Loucy (cell line): Measurements from ENCODE around the gene TAAR2.

Experiments
- H2AFZ ChIP-seq: fragments of 200-600 bp; sonication (generic); 2 replicates; pipeline ENCODE4 v1.6.0; 2016; ENCODE audit warnings: antibody characterized with exemption, mild to moderate bottlenecking, low read length, moderate library complexity
- H3F3A ChIP-seq: fragments of 200-600 bp; 2 replicates; pipeline ENCODE4 v1.6.0; 2016; ENCODE audit warnings: antibody characterized with exemption, low read depth, mild to moderate bottlenecking
- H3K27me3 ChIP-seq: fragments of 200-600 bp; sonication (generic); 2 replicates; pipeline ENCODE4 v1.6.1; 2014; ENCODE audit warnings: low read length, mild to moderate bottlenecking; ENCODE audit not compliant: insufficient read depth, poor library complexity, severe bottlenecking
- H3K36me3 ChIP-seq: fragments of 200-600 bp; sonication (generic); 2 replicates; pipeline ENCODE4 v1.6.1; 2016; ENCODE audit warnings: low read length; ENCODE audit not compliant: insufficient read depth
- H3K4me1 ChIP-seq: fragments of 200-600 bp; sonication (generic); 2 replicates; pipeline ENCODE4 v1.5.1; 2014; ENCODE audit warnings: low read length, mild to moderate bottlenecking; ENCODE audit not compliant: insufficient read depth, poor library complexity, severe bottlenecking
- H3K4me2 ChIP-seq: fragments of 200-600 bp; sonication (generic); 2 replicates; pipeline ENCODE4 v1.6.0; 2014; ENCODE audit warnings: antibody characterized with exemption, low read length, low read depth, mild to moderate bottlenecking; ENCODE audit not compliant: poor library complexity, severe bottlenecking
- H3K4me3 ChIP-seq: fragments of 200-600 bp; sonication (generic); 2 replicates; pipeline ENCODE4 v1.5.1; 2014; ENCODE audit warnings: low read length, mild to moderate bottlenecking, mixed read lengths; ENCODE audit not compliant: poor library complexity, severe bottlenecking
- H3K79me2 ChIP-seq: fragments of 200-600 bp; sonication (generic); 2 replicates; pipeline ENCODE4 v1.6.1; 2014; ENCODE audit warnings: low read length; ENCODE audit not compliant: insufficient read depth
- H3K9ac ChIP-seq: fragments of 200-600 bp; sonication (generic); 2 replicates; pipeline ENCODE4 v1.6.0; 2014; ENCODE audit warnings: mild to moderate bottlenecking, low read depth, low read length, moderate library complexity; ENCODE audit not compliant: poor library complexity, severe bottlenecking
- H3K9me2 ChIP-seq: fragments of 200-600 bp; sonication (generic); replicated peaks from 2 replicates; pipeline ENCODE4 v1.6.1; 2016; ENCODE audit warnings: low read depth, low read length, mixed read lengths
- H3K9me3 ChIP-seq: fragments of 200-600 bp; sonication (generic); 2 replicates; pipeline ENCODE4 v1.6.1; 2014; ENCODE audit warnings: mild to moderate bottlenecking, antibody characterized with exemption, low read length, low read depth; ENCODE audit not compliant: insufficient read depth
- H4K20me1 ChIP-seq: fragments of 200-600 bp; sonication (generic); 2 replicates; pipeline ENCODE4 v1.6.0; 2014; ENCODE audit warnings: antibody characterized with exemption, low read length, mild to moderate bottlenecking; ENCODE audit not compliant: insufficient read depth, poor library complexity, severe bottlenecking
- CTCF ChIP-seq: fragments of 200-600 bp; sonication (generic); conservative IDR thresholded peaks from 2 replicates; pipeline ENCODE4 v1.5.1; 2014; ENCODE audit warnings: mild to moderate bottlenecking, antibody characterized with exemption, low read length
- EZH2phosphoT487 ChIP-seq: fragments of 200-600 bp; IDR thresholded peaks from 2 replicates; pipeline ENCODE4 v1.6.1; 2018; ENCODE audit warnings: antibody characterized with exemption, mild to moderate bottlenecking, moderate library complexity, borderline replicate concordance

TAAR2 gene

GRCh38 chr6:132663661-132664060 lies 39.6 kb upstream of the TAAR2 start:
- H3K27me3 ChIP-seq, result no peaks in the 10 kb centered on the region
- no peaks in the 10 kb centered on the region for H3K9me2 ChIP-seq
- no peak overlapping the region for H3K4me2 ChIP-seq
- H3K4me1 ChIP-seq, result no peaks in the 10 kb centered on the region
- no peak overlapping the region for H3K4me3 ChIP-seq
- no peaks in the 10 kb centered on the region for H3K9me3 ChIP-seq
- no peaks in the 10 kb centered on the region for H3K79me2 ChIP-seq
- no peak overlapping the region for H2AFZ ChIP-seq
- no peaks in the 10 kb centered on the region for H4K20me1 ChIP-seq
- no peaks in the 10 kb centered on the region for H3K36me3 ChIP-seq
- H3K9ac ChIP-seq, result no peak overlapping the region
- TF ChIP-seq EZH2phosphoT487, result no peak
- TF ChIP-seq CTCF, result no peak
- H3F3A ChIP-seq, result no peaks in the 10 kb centered on the region

- Histone ChIP-seq H3K4me1 (peaks cover 4% of the 10 kb centered on the region), H3K9me2 (no peaks in the 10 kb centered on the region), H3K9ac (no peak overlapping the region), H2AFZ (no peak overlapping the region), H3K27me3 (no peaks in the 10 kb centered on the region), H3K36me3 (no peaks in the 10 kb centered on the region), H3K9me3 (no peaks in the 10 kb centered on the region), H3K4me3 (no peak overlapping the region), H3K4me2 (no peak overlapping the region), H4K20me1 (no peaks in the 10 kb centered on the region), H3K79me2 (no peaks in the 10 kb centered on the region), H3F3A (no peaks in the 10 kb centered on the region)
- TF ChIP-seq CTCF (no peak), EZH2phosphoT487 (no peak)
Measured at GRCh38 chr6:132661906-132662305, 37.8 kb upstream of the TAAR2 start.

GRCh38 chr6:132659082-132659481 lies 35.0 kb upstream of the TAAR2 start, which contains the start of gene TAAR1:
Gene TAAR1 (minus strand): TSS chr6:132659182. CDS start chr6:132646003, 13,179 bp downstream.
- Histone ChIP-seq H4K20me1 (no peaks in the 10 kb centered on the region), H3K4me1 (peaks cover 10% of the 10 kb centered on the region), H3K9ac (no peak within 1 kb of the TSS), H3K27me3 (no peaks in the 10 kb centered on the region), H3K36me3 (no peaks in the 10 kb centered on the region), H3K4me3 (no peak within 1 kb of the TSS), H3F3A (no peaks in the 10 kb centered on the region), H3K79me2 (no peaks in the 10 kb centered on the region), H3K9me3 (no peaks in the 10 kb centered on the region), H3K4me2 (no peak within 1 kb of the TSS), H2AFZ (no peak within 1 kb of the TSS; the same call in 1 of the 2 replicates), H3K9me2 (no peaks in the 10 kb centered on the region)
- TF ChIP-seq EZH2phosphoT487 (no peak), CTCF (no peak)
